Measurements from ENCODE around the gene BPTF. TPM values are rescaled to one million over a fixed set of nuclear protein-coding genes. Genes with fewer than 3 reads are reported as not detected.
"Not testable (repeated sequence)": the region's sequence is repeated elsewhere in the genome, so short reads cannot be mapped to it uniquely, and the experiment has no call there.

Gene BPTF
- total RNA-seq, 3 donors from 2014 or later (not counting 1 experiment from before 2014, with no cell fraction given): 168 to 205 (median 193) TPM

DNA sequence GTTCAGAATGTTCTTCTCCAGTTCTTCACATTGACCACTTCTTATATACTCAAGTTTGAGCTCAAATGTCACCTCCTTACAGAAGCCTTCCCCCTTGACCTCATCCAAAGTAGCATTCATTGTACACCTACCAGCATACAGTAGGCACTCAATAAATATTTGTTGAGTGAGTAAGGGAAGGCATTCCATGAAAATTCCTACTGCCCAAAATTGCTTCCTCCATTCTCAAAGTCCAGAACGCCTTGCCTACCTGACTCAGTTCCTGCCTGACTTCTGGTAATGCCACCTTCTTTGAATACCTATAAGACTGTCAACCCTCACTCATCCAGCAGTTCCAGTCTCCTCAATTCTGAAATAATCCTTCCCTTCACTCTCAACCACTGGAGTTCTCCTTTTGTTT, 14.8 kb upstream of the BPTF start:
- Mint-ChIP-seq H3K36me3 (no peaks in the 10 kb centered on the region), H3K4me3 (no peak overlapping the region), H3K27me3 (ENCODE audit: low read depth in 2 of 2) (peaks cover 0 to 4% of the 10 kb centered on the region in 2 donors), H3K27ac (no peak overlapping the region), H3K9me3 (no peaks in the 10 kb centered on the region), H3K4me1 (no peaks in the 10 kb centered on the region)
- DNase-seq (no peak), ATAC-seq (no peak)
- Histone ChIP-seq H3K27me3 (ENCODE audit: control insufficient read depth, insufficient read depth, low read length) (no peaks in the 10 kb centered on the region), H3K27ac (ENCODE audit: low read length) (no peak overlapping the region), H3K4me3 (ENCODE audit: low read length) (no peak overlapping the region), H3K4me1 (ENCODE audit: control insufficient read depth, insufficient read depth, low read length) (no peaks in the 10 kb centered on the region), H3K36me3 (ENCODE audit: control insufficient read depth, insufficient read depth, low read length) (no peaks in the 10 kb centered on the region), H3K9me3 (ENCODE audit: control insufficient read depth, insufficient read depth, low read length) (no peaks in the 10 kb centered on the region)
- TF ChIP-seq, protein P1, sequence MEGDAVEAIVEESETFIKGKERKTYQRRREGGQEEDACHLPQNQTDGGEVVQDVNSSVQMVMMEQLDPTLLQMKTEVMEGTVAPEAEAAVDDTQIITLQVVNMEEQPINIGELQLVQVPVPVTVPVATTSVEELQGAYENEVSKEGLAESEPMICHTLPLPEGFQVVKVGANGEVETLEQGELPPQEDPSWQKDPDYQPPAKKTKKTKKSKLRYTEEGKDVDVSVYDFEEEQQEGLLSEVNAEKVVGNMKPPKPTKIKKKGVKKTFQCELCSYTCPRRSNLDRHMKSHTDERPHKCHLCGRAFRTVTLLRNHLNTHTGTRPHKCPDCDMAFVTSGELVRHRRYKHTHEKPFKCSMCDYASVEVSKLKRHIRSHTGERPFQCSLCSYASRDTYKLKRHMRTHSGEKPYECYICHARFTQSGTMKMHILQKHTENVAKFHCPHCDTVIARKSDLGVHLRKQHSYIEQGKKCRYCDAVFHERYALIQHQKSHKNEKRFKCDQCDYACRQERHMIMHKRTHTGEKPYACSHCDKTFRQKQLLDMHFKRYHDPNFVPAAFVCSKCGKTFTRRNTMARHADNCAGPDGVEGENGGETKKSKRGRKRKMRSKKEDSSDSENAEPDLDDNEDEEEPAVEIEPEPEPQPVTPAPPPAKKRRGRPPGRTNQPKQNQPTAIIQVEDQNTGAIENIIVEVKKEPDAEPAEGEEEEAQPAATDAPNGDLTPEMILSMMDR (IDR thresholded peaks at IDR 0.05): no peak
- 85% methylated on average over 1 of the region's 1 CpG for WGBS (ENCODE audit: insufficient coverage)
- intact Hi-C loops (cut with micrococcal nuclease): no loop called here

DNA sequence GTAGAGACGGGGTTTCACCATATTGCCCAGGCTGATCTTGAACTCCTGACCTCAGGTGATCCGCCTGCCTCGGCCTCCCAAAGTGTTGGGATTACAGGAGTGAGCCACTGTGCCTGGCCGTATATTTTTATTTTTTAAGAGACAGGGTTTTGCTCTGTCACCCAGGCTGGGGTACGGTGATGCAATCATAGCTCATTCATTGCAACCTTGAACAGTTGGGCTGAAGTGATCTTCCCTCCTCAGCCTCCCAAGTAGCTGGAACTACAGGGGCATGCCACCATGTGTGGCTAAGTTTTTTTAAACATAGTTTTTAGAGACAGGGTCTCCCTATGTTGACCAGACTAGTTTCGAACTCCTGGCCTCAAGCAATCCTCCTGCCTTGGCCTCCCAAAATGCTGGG, 12.9 kb upstream of the BPTF start:
- H3K27me3 ChIP-seq (ENCODE audit: control insufficient read depth, insufficient read depth, low read length); H3K27ac ChIP-seq (ENCODE audit: low read length); H3K4me1 ChIP-seq (ENCODE audit: control insufficient read depth, insufficient read depth, low read length); H3K36me3 ChIP-seq (ENCODE audit: control insufficient read depth, insufficient read depth, low read length); ATAC-seq; H3K27ac Mint-ChIP-seq; H3K9me3 ChIP-seq (ENCODE audit: control insufficient read depth, insufficient read depth, low read length); intact Hi-C loops (cut with micrococcal nuclease); DNase-seq; H3K4me3 Mint-ChIP-seq; H3K36me3 Mint-ChIP-seq; H3K9me3 Mint-ChIP-seq; H3K4me1 Mint-ChIP-seq; H3K4me3 ChIP-seq (ENCODE audit: low read length): not testable (repeated sequence)
- H3K27me3 Mint-ChIP-seq (ENCODE audit: low read depth in 2 of 2): peaks cover 0 to 10% of the 10 kb centered on the region in 2 donors
- 91% methylated on average over 6 of the region's 6 CpGs for WGBS (ENCODE audit: insufficient coverage)

DNA sequence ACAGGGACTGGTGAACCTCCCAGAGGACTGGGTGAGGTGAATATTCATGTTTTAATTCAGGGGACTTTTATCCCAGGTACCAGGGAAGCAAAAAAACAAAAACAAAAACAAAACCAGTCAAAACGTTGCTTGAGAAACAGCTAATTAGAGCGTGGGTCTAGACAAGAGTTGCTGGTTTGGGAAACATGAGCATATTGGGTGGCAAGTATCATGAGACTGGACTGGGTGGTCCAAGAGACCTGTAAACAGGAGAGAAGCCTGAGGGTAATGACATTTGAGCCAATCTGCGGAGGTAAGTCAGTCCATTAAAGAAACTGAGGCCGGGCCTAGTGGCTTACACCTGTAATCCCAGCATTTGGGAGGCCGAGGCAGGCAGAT, 11.5 kb upstream of the BPTF start:
- DNase-seq (no peak), ATAC-seq (no peak)
- H3K4me1 Mint-ChIP-seq: no peaks in the 10 kb centered on the region
- intact Hi-C loops (cut with micrococcal nuclease): no loop called here
- Histone ChIP-seq H3K27me3 (ENCODE audit: control insufficient read depth, insufficient read depth, low read length) (no peaks in the 10 kb centered on the region), H3K36me3 (ENCODE audit: control insufficient read depth, insufficient read depth, low read length) (no peaks in the 10 kb centered on the region), H3K4me1 (ENCODE audit: control insufficient read depth, insufficient read depth, low read length) (peaks cover 5% of the 10 kb centered on the region), H3K4me3 (ENCODE audit: low read length) (no peak overlapping the region), H3K9me3 (ENCODE audit: control insufficient read depth, insufficient read depth, low read length) (no peaks in the 10 kb centered on the region), H3K27ac (ENCODE audit: low read length) (peak overlapping the region; percentile 21)
- H3K4me3 Mint-ChIP-seq: no peak overlapping the region
- 93% methylated on average over 5 of the region's 5 CpGs for WGBS (ENCODE audit: insufficient coverage)
- H3K36me3 Mint-ChIP-seq: no peaks in the 10 kb centered on the region
- TF ChIP-seq, protein P1 (IDR thresholded peaks at IDR 0.05): no peak
- H3K9me3 Mint-ChIP-seq: no peaks in the 10 kb centered on the region
- no peak overlapping the region for H3K27ac Mint-ChIP-seq
- H3K27me3 Mint-ChIP-seq (ENCODE audit: low read depth in 2 of 2): peaks cover 0 to 10% of the 10 kb centered on the region in 2 donors

DNA sequence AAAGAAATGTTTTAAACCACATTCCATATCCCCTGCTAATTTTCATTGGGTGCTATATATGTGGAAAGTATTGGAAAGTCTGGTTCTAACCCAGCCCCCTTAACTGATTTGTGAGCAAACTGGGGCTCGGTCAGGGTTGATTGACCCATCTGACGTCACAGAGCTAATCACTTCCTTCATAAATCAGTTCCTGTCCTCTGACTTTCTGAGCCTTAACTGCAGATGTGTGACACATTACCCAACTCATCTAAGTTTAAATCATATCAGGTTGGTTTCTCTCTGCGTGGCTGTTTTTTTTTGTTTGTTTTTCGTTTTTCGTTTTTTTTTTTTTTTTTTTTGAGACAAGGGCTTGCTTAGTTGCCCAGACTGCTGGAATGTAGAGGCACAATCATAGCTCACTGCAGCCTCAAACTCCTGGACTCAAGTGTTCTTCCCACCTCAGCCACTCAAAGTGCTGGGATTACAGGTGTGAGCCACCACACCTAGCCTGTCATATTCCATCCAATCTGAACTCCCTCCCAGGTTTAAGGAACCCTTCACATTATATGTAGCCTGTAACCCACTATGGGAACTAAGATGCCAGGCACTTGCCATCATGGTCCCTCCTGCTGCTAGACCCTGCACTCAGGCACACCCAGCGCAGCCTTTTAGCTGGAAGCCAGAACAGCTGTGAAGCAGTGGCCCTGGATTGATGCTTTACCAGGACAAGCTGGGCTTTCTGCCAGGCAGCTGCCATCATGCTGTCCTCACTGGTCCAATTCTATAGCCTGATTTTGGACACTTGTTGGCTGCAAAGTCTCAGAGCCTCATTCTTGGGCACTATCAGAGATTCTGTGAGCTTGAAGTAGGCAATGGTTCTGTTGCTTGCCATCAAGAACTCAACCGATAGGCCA, 6.9 kb upstream of the BPTF start:
- Histone ChIP-seq H3K9me3 (ENCODE audit: control insufficient read depth, insufficient read depth, low read length) (no peaks in the 10 kb centered on the region), H3K36me3 (ENCODE audit: control insufficient read depth, insufficient read depth, low read length) (no peaks in the 10 kb centered on the region), H3K4me3 (ENCODE audit: low read length) (no peak overlapping the region), H3K4me1 (ENCODE audit: control insufficient read depth, insufficient read depth, low read length) (peaks cover 6% of the 10 kb centered on the region), H3K27me3 (ENCODE audit: control insufficient read depth, insufficient read depth, low read length) (no peaks in the 10 kb centered on the region), H3K27ac (ENCODE audit: low read length) (peak overlapping the region; percentile 46)
- Mint-ChIP-seq H3K27me3 (ENCODE audit: low read depth in 2 of 2) (peaks cover 0 to 6% of the 10 kb centered on the region in 2 donors), H3K27ac (no peak overlapping the region), H3K36me3 (no peaks in the 10 kb centered on the region), H3K9me3 (no peaks in the 10 kb centered on the region), H3K4me1 (no peaks in the 10 kb centered on the region), H3K4me3 (no peak overlapping the region)
- TF ChIP-seq, protein P1 (IDR thresholded peaks at IDR 0.05): no peak
- 63% methylated on average over 7 of the region's 7 CpGs for WGBS (ENCODE audit: insufficient coverage)
- intact Hi-C loops (cut with micrococcal nuclease): no loop called here
- ATAC-seq (no peak), DNase-seq (no peak)

Data from natural killer cell (primary cell).